Measurements from ENCODE around the gene CLCN1.

- TF ChIP-seq, protein P1, sequence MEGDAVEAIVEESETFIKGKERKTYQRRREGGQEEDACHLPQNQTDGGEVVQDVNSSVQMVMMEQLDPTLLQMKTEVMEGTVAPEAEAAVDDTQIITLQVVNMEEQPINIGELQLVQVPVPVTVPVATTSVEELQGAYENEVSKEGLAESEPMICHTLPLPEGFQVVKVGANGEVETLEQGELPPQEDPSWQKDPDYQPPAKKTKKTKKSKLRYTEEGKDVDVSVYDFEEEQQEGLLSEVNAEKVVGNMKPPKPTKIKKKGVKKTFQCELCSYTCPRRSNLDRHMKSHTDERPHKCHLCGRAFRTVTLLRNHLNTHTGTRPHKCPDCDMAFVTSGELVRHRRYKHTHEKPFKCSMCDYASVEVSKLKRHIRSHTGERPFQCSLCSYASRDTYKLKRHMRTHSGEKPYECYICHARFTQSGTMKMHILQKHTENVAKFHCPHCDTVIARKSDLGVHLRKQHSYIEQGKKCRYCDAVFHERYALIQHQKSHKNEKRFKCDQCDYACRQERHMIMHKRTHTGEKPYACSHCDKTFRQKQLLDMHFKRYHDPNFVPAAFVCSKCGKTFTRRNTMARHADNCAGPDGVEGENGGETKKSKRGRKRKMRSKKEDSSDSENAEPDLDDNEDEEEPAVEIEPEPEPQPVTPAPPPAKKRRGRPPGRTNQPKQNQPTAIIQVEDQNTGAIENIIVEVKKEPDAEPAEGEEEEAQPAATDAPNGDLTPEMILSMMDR (conservative IDR thresholded peaks at IDR 0.05; ENCODE audit: low read length): no peak
- no peak for TF ChIP-seq EZH2phosphoT487 (IDR thresholded peaks at IDR 0.05; ENCODE audit: borderline replicate concordance, low read depth, low read length)
Observed at GRCh38 chr7:143296686-143297085, 19.2 kb upstream of the CLCN1 start.

Measured in OCI-LY7 (cell line).